Measurements from ENCODE around the gene KCNQ4. TPM values are rescaled to one million over a fixed set of nuclear protein-coding genes. Genes with fewer than 3 reads are reported as not detected.

KCNQ4 gene
- total RNA-seq, 1 experiment from 2014 or later = 1.4 TPM

DNA sequence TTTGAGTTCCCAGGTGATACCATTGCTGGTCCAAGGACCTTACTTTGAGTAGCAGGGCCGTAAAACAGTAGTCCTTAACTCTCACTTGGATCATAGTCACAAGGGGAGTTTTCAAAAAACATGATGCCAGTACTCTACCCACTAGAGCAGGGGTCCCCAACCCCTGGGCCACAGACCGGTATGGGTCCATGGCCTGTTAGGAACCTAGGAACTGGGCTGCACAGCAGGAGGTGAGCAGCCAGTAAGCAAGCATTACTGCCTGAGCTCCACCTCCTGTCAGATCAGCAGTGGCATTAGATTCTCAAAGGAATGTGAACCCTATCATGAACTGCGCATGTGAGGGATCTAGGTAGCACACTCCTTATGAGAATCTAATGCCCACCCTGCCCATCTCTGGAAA lies 39.7 kb upstream of the KCNQ4 start:
- Histone ChIP-seq H2BK120ac (ENCODE audit: low read depth, low read length, poor library complexity, severe bottlenecking) (no peak overlapping the region), H2BK20ac (ENCODE audit: low read depth, low read length, poor library complexity, severe bottlenecking) (no peak overlapping the region), H2BK15ac (ENCODE audit: low read depth, low read length) (no peak overlapping the region), H3K27ac (ENCODE audit: insufficient read length, low read depth, low read length) (no peak overlapping the region), H2AK5ac (ENCODE audit: insufficient read length, low read length) (no peak overlapping the region), H3K79me1 (ENCODE audit: insufficient read depth, low read depth, low read length, poor library complexity, severe bottlenecking) (no peaks in the 10 kb centered on the region), H4K8ac (replicated peaks; ENCODE audit: insufficient read length, low read depth, low read length) (no peak overlapping the region), H3K79me2 (ENCODE audit: insufficient read depth, low read length) (0 out of 2 replicates have a peak, but pooled peaks cover 2% of the 10 kb centered on the region), H3K56ac (ENCODE audit: insufficient read length, low read depth, low read length) (no peak overlapping the region), H3K9ac (ENCODE audit: extremely low read depth, insufficient read length, low read length) (no peak overlapping the region), H3K23ac (ENCODE audit: insufficient read length, low read depth, low read length) (no peak overlapping the region), H3K4me1 (ENCODE audit: insufficient read depth, low read length) (no peaks in the 10 kb centered on the region), H3K4ac (ENCODE audit: low read depth, low read length) (no peak overlapping the region), H2AFZ (ENCODE audit: low read length) (no peak overlapping the region), H4K20me1 (ENCODE audit: control insufficient read depth, insufficient read depth, insufficient read length) (no peaks in the 10 kb centered on the region), H2BK5ac (ENCODE audit: insufficient read length, low read length) (no peak overlapping the region), H3K14ac (ENCODE audit: insufficient read depth, low read length) (no peak overlapping the region), H3T11ph (ENCODE audit: low read length) (no peak overlapping the region), H2BK12ac (ENCODE audit: insufficient read length, low read depth, low read length) (no peak overlapping the region), H4K5ac (ENCODE audit: insufficient read length, low read depth, low read length) (no peak overlapping the region), H4K91ac (ENCODE audit: insufficient read length, low read depth, low read length) (no peak overlapping the region), H3K9me3 (ENCODE audit: control insufficient read depth, low read depth, low read length) (no peaks in the 10 kb centered on the region), H3K18ac (ENCODE audit: insufficient read length, low read depth, low read length) (no peak overlapping the region), H3K27me3 (ENCODE audit: insufficient read depth, low read length) (no peaks in the 10 kb centered on the region), H3K4me2 (ENCODE audit: insufficient read depth, insufficient read length, low read length) (no peak overlapping the region), H3K23me2 (ENCODE audit: insufficient read length, low read depth, low read length, poor library complexity, severe bottlenecking) (no peaks in the 10 kb centered on the region)
- H3K4me3 Mint-ChIP-seq = no peak overlapping the region
- H3K4me1 Mint-ChIP-seq = peaks cover 0 to 11% of the 10 kb centered on the region in 2 experiments; a peak in 2 of 4 replicates
- H3K27ac Mint-ChIP-seq = no peak overlapping the region
- peaks cover 17 to 76% (median 65%) of the 10 kb centered on the region in 3 experiments; a peak in 6 of 7 replicates for H3K36me3 Mint-ChIP-seq (ENCODE audit: insufficient read depth in 1 of 3, low read depth in 3 of 3)
- no peak for DNase-seq
- no CpG with 5 or more reads among the region's 3 CpGs for WGBS (ENCODE audit: extremely low coverage, insufficient read length, low lambda C conversion rate)
- H3K9me3 Mint-ChIP-seq = no peaks in the 10 kb centered on the region
- no peaks in the 10 kb centered on the region for H3K27me3 Mint-ChIP-seq (ENCODE audit: low read depth)
- no peak for TF ChIP-seq CTCF (conservative IDR thresholded peaks at IDR 0.05)
